Measurements from ENCODE around the gene L1CAM.
A peak's percentile ranks its signal among the peaks of the same experiment; 100 is the strongest.

The L1CAM gene

GRCh38 chrX:153857348-153857903 is 28.5 kb downstream of the L1CAM start:
- DNase-seq (ENCODE audit: low spot score in 2 of 2) (no peak), ATAC-seq (no peak)
- H3K4me3 Mint-ChIP-seq = no peak overlapping the region
- H3K36me3 Mint-ChIP-seq = no peaks in the 10 kb centered on the region
- H3K4me1 Mint-ChIP-seq = peaks cover 11% of the 10 kb centered on the region
- H3K27ac Mint-ChIP-seq = peak overlapping the region; percentile 83
- H3K9me3 Mint-ChIP-seq = no peaks in the 10 kb centered on the region

GRCh38 chrX:153854702-153855101 is 31.3 kb downstream of the L1CAM start:
- no peak for DNase-seq (ENCODE audit: low spot score in 2 of 2)
- H3K4me1 Mint-ChIP-seq = peaks cover 11% of the 10 kb centered on the region

DNA sequence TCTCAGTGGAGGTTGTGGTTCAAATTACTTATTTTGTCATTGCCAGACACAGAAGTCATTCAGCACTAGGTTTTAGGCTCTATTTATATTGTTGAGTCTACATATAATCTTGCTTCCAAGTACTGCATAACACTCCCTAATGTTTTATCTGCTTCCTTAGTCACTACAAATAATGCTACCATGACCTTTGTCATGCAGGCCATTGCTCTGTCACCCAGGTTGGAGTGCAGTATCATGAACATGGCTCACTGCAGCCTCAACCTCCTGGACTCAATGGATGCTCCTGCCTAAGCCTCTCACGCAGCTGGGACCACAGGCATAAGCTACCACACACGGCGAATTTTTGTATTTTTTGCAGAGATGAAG is 32.1 kb downstream of the L1CAM start:
- DNase-seq (ENCODE audit: low spot score in 2 of 2) (no peak), ATAC-seq (no peak)
- H3K9me3 Mint-ChIP-seq = no peaks in the 10 kb centered on the region
- H3K4me3 Mint-ChIP-seq = no peak overlapping the region
- H3K36me3 Mint-ChIP-seq = no peaks in the 10 kb centered on the region
- no peak overlapping the region for H3K27ac Mint-ChIP-seq
- peaks cover 11% of the 10 kb centered on the region for H3K4me1 Mint-ChIP-seq

More at GRCh38 chrX:153854702-153855101, 31.3 kb downstream of the L1CAM start:
- H3K4me3 Mint-ChIP-seq = no peak overlapping the region
- H3K9me3 Mint-ChIP-seq = no peaks in the 10 kb centered on the region
- no peak overlapping the region for H3K27ac Mint-ChIP-seq
- H3K36me3 Mint-ChIP-seq = no peaks in the 10 kb centered on the region
- no peak for ATAC-seq

- no peaks in the 10 kb centered on the region for H3K36me3 Mint-ChIP-seq
- peaks cover 11% of the 10 kb centered on the region for H3K4me1 Mint-ChIP-seq
- H3K9me3 Mint-ChIP-seq = no peaks in the 10 kb centered on the region
- DNase-seq (ENCODE audit: low spot score in 2 of 2) (no peak), ATAC-seq (no peak)
- no peak overlapping the region for H3K4me3 Mint-ChIP-seq
- no peak overlapping the region for H3K27ac Mint-ChIP-seq
These were observed 32.6 kb downstream of the L1CAM start for GRCh38 chrX:153853180-153853901.

DNA sequence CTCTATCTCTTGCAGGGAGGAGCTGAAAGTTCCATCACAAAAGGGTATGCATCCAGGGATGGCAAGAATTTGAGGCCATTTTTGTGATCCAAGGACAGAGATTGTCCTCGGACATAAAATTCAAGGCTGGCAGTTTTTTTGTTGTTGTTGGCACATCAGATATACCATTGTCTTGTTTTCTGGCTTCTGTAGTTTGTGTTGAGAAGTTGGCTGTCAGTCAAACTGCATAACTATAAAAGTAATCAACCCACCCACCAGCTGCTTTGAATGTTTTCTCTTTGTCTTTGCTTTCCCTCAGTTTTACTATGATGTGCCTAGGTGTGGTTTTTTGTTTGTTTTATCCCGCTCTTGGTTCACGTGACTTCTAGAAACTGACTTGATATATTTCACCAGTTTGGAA is 34.0 kb downstream of the L1CAM start:
- Mint-ChIP-seq H3K27ac (no peak overlapping the region), H3K4me1 (peaks cover 3% of the 10 kb centered on the region), H3K36me3 (no peaks in the 10 kb centered on the region), H3K4me3 (no peak overlapping the region), H3K9me3 (no peaks in the 10 kb centered on the region)
- DNase-seq (ENCODE audit: low spot score in 2 of 2) = no peak
- no peak for ATAC-seq

- Mint-ChIP-seq H3K36me3 (no peaks in the 10 kb centered on the region), H3K4me3 (no peak overlapping the region), H3K4me1 (no peaks in the 10 kb centered on the region), H3K27ac (no peak overlapping the region), H3K9me3 (no peaks in the 10 kb centered on the region)
- no peak for DNase-seq (ENCODE audit: low spot score in 2 of 2)
- ATAC-seq = no peak
These were observed 37.6 kb downstream of the L1CAM start for GRCh38 chrX:153848325-153848724.

DNA sequence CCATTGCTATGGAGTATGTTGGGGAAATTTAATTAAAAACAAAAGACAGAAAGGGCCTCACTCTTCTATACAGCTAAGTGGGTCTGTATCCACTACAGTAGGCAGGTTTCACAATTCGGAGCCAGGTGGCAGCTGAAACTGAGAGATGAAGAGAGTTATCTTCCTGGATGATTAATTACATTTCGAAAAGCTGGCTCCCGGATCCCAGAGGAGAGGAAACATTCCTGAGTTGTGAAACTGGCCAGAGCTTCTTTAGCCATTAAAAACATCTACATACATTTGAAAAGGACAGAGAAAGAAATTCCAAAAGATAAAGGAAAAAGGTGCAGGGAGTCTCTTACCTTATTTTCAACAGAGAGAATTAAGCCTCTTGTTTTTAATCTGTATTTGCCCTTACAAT is 40.1 kb downstream of the L1CAM start:
- Mint-ChIP-seq H3K27ac (no peak overlapping the region), H3K4me3 (no peak overlapping the region)
- no peak for ATAC-seq

GRCh38 chrX:153845195-153845594 is 40.8 kb downstream of the L1CAM start:
- ATAC-seq (no peak), DNase-seq (ENCODE audit: low spot score in 2 of 2) (no peak)
- Mint-ChIP-seq H3K27ac (no peak overlapping the region), H3K9me3 (no peaks in the 10 kb centered on the region), H3K4me3 (no peak overlapping the region), H3K36me3 (no peaks in the 10 kb centered on the region), H3K4me1 (no peaks in the 10 kb centered on the region)

More for the DNA sequence above, 40.1 kb downstream of the L1CAM start:
- H3K4me1 Mint-ChIP-seq = no peaks in the 10 kb centered on the region
- no peaks in the 10 kb centered on the region for H3K36me3 Mint-ChIP-seq
- H3K9me3 Mint-ChIP-seq = no peaks in the 10 kb centered on the region
- no peak for DNase-seq (ENCODE audit: low spot score in 2 of 2)

DNA sequence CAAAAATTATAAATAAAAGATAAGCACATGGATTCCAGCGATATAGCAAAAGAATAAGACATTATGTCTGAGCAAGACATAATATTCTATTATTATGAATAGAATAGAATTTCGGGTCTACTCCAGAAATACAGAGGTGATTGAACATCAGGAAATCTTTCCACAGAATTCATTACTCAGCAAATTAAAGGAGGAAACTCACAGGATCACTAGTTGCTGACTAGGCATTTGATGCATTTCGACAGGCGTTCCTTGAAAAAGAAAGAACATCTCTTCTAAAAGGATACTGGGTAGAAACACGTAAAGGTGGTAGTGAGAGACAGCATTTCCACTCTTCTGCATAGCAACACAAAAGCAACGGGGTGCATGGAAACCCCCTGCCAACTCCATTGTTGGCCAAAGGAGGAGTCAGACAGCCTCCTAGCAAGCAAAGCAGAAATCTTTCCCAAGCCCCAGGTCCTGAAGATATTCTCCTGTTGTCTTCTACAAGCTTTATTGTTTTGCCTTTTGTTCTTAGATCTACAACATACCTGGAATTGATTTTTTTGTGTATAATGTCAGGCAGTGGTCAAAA is 41.4 kb downstream of the L1CAM start:
- Mint-ChIP-seq H3K27ac (no peak overlapping the region), H3K9me3 (no peaks in the 10 kb centered on the region), H3K36me3 (no peaks in the 10 kb centered on the region), H3K4me3 (no peak overlapping the region), H3K4me1 (no peaks in the 10 kb centered on the region)
- ATAC-seq (no peak), DNase-seq (ENCODE audit: low spot score in 2 of 2) (no peak)

DNA sequence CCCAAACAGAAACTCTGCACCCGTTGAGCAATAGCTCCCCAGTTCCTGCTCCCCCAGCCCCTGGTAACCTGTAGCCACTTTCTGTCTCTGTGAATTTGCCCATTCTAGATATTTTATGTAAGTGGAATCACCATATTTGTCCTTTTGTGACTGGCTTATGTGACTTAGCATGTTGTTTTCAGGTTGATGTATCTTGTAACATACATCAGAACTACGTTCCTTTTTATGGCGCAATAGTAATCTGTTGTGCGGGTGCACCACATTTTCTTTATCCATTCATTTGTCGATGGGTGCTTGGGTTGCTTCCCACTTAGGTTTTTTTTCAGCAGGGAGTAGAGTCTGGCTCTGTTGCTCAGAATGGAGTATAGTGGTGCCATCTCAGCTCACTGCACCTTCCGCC is 49.1 kb downstream of the L1CAM start:
- H3K36me3 Mint-ChIP-seq = no peaks in the 10 kb centered on the region
- H3K27ac Mint-ChIP-seq = no peak overlapping the region
- no peaks in the 10 kb centered on the region for H3K4me1 Mint-ChIP-seq
- ATAC-seq (no peak), DNase-seq (ENCODE audit: low spot score in 2 of 2) (no peak)
- no peak overlapping the region for H3K4me3 Mint-ChIP-seq
- H3K9me3 Mint-ChIP-seq = no peaks in the 10 kb centered on the region

DNA sequence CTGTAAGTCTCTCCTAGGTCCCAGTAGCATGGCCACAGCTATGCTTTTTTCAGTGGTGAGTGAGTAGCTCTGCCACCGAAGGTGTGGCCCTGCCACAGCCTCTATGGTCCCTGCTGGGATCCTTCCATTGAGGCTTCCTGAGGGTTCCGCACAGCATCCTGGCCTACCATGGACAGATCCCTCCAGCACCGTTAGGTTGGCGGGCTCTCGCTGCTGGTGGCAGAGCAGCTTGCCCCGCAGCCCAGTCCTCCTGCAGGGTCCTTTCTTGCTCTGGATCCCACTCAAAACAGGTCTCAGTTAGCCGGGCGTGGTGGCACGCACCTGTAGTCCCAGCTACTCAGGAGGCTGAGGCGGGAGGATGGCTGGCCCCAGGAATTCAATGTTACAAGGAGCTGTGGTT is 53.2 kb downstream of the L1CAM start:
- no peaks in the 10 kb centered on the region for H3K9me3 Mint-ChIP-seq

DNA sequence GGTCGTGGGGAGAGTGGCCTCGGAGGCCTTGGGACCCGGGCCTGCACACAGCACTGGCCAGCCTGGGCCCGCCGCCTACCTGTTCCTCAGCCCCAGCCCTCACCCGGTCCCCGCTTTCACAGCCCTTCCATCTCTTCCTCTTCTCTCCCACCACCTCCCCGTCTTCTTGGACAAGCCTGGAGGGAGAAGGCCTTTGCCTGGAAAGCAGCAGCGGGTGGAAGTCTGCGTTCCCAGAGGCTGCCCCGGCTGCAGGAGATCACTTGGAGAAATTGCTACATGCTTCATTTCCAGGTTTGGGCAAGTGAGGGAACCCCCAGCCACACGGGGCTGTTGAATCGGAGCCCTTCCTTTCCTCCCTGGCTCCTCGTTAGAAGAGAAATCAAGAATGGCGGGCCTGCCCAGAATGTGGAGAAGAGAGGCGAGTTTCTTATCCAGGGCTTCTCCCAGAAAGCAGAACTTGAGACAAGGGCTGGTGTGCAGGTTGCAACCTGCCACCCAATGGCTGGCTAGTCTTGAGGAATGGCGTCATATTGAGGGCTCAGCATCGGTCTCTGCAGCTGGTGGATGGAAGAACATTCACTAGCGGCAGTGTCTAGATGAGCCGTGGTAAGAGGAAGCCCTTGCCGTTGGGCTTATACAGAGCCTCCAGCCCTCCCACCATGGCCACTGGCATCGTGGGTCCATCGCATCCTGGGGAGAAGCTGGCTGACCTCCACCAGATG is 54.4 kb downstream of the L1CAM start:
- ATAC-seq (no peak), DNase-seq (ENCODE audit: low spot score in 2 of 2) (no peak)
- Mint-ChIP-seq H3K4me3 (no peak overlapping the region), H3K4me1 (peaks cover 13% of the 10 kb centered on the region), H3K27ac (no peak overlapping the region), H3K36me3 (peaks cover 5% of the 10 kb centered on the region), H3K9me3 (no peaks in the 10 kb centered on the region)

More for the DNA sequence above, 53.2 kb downstream of the L1CAM start:
- Mint-ChIP-seq H3K27ac (no peak overlapping the region), H3K36me3 (no peaks in the 10 kb centered on the region), H3K4me1 (peaks cover 3% of the 10 kb centered on the region), H3K4me3 (no peak overlapping the region)
- no peak for DNase-seq (ENCODE audit: low spot score in 2 of 2)
- no peak for ATAC-seq

DNA sequence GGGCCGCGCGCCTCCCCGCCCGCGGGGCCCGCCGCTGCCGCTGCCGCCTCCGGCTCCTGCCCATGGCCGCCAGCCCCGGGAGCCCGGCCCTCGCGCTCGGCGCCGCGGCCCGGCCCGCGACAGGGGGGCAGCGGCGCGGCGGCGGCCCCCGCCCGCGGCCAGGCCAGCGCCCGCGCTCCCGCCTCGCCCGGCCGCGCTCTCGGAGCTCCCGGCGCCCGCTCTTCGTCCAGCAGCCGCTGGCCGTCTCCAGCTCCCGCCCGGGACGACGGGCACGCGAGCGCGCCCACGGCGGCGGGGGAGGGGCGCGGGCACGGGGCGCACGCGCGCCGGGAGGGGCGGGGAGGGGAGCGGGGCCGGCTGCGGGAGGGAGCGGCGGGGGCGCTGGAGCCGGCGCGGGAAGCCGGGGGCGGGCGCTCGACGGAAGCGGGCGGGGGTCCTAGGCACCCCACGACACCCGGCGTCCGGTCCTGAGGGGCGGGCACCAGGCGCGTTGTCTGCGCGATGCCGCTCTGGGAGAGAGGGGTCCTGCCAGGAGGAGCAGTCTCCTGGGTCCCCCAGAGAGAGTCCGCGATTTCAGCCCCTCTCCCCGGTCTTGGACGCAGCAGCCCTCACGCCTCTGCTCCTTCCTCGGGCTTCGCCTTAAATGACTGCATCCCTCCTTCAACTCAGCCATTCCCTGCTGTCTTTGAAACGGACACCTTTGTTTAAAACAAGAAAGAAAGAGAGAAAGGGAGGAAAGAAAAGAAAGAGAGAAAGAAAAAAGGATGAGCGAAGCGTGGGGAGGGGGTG is 55.1 kb downstream of the L1CAM start:
- H3K4me1 Mint-ChIP-seq = peaks cover 13% of the 10 kb centered on the region
- no peak for DNase-seq (ENCODE audit: low spot score in 2 of 2)
- peaks cover 5% of the 10 kb centered on the region for H3K36me3 Mint-ChIP-seq
- ATAC-seq = peak; percentile 46
- no peak overlapping the region for H3K4me3 Mint-ChIP-seq
- no peaks in the 10 kb centered on the region for H3K9me3 Mint-ChIP-seq
- no peak overlapping the region for H3K27ac Mint-ChIP-seq

- Mint-ChIP-seq H3K27ac (no peak within 1 kb of the TSS), H3K36me3 (peaks cover 5% of the 10 kb centered on the region), H3K4me1 (peaks cover 13% of the 10 kb centered on the region), H3K9me3 (no peaks in the 10 kb centered on the region), H3K4me3 (peak within 1 kb of the TSS; percentile 61)
- peak; percentile 73 for ATAC-seq
- no peak for DNase-seq (ENCODE audit: low spot score in 2 of 2)
These were observed 56.0 kb downstream of the L1CAM start, which contains the start of gene PDZD4 for GRCh38 chrX:153829799-153830639. Gene PDZD4 (minus strand): TSS chrX:153830544. CDS start chrX:153830298, 246 bp downstream.
